Mammary epithelial cell (primary cell): ENCODE data around the gene CYP24A1.

Experiments
- CTCF ChIP-seq, 2 donors: IDR thresholded peaks in 1 of 2; conservative IDR thresholded peaks in 1 of 2; 2 replicates each; pipeline ENCODE4 v1.5.1; 2011 to 2012; ENCODE audit warnings: inconsistent platforms in 2 of 2, low read length in 2 of 2, mild to moderate bottlenecking in 2 of 2, control low read depth in 1 of 2, low read depth in 1 of 2; ENCODE audit not compliant: insufficient read depth in 1 of 2; ENCODE audit errors: extremely low read depth in 1 of 2
- EZH2 ChIP-seq: IDR thresholded peaks from 2 replicates; pipeline ENCODE4 v1.6.1; 2012; ENCODE audit warnings: low read length, inconsistent platforms, borderline replicate concordance

DNA sequence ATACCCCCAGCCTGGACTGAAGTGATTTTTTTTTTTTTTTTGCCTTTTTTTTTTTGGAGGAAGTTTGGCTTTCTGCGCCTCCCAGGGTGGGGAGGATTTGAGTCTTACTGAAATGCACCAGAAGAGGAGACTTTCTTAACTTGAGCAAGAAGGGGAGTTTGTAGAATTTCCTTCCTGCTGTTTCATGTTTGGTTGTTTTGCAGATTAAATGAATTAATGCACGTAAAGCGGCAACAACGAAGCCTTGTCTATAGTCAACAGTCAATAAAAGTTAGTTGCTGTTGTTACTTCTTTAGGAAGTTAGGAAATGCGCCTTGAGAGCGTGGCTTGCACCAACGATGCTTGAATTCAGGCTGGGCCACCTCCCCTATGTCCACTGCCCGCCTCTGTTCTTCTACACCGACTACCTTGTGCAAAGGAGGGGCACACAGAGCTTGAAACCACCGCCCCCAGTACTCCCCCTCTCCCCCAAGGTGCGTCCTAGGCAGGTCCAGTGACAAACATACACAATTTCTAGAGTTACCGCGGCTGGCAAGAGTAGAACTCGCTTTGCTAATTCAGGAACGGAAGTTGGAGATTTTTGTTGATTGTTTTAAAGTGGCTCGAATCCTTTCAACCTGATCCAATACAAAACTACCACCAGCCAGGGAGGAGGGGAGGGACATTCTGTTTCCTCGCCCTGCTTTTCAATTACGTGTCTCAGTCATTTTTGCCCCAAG is 830 bp upstream of the CYP24A1 start:
- TF ChIP-seq CTCF (conservative IDR thresholded peaks at IDR 0.05 in 1 of 2, IDR thresholded peaks at IDR 0.05 in 1 of 2; ENCODE audit: extremely low read depth in 1 of 2, insufficient read depth in 1 of 2, low read depth in 1 of 2, low read length in 2 of 2) (no peak), EZH2 (no peak)
